Measurements from ENCODE around the gene PLK1. TPM values are rescaled to one million over a fixed set of nuclear protein-coding genes. Genes with fewer than 3 reads are reported as not detected.

The PLK1 gene
- total RNA-seq, 1 experiment from 2014 or later, result 59.3 TPM

DNA sequence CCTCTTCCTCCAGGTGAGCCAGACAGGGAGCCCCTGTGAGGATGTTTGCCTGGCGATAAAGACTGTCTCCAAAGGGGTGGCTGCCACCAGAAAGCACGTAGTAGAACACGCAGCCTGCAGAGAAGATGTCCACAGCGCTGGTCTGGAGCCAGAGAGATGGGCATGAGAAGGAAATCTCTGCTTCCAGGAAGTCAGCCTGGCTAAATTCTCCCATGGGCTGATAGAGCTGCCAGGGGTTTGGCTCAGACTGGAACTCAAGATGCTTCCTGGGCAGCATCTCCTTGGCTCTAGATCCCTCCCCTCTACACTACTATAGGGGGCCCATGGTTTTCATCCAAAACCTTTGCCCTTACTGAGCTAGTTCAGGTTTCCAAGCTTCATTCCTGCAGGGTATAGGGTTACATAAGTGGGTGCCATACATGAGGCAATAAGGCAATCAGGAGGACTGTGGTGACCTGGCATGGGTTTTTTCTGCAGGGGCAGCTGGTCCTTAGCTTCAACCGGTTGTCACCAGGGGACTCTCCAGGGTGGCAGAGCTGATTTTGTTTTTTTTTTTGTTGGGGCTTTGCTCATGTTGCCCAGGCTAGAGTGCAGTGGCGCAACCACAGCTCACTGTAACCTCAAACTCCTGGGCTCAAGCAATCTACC, 13.6 kb downstream of the PLK1 start:
- Histone ChIP-seq H3K4me1 (no peaks in the 10 kb centered on the region), H3K36me3 (peaks cover 28% of the 10 kb centered on the region), H3K27ac (no peak overlapping the region), H3K27me3 (no peaks in the 10 kb centered on the region), H3K4me3 (no peak overlapping the region), H3K9me3 (replicated peaks) (no peaks in the 10 kb centered on the region)
- no peak for DNase-seq

DNA sequence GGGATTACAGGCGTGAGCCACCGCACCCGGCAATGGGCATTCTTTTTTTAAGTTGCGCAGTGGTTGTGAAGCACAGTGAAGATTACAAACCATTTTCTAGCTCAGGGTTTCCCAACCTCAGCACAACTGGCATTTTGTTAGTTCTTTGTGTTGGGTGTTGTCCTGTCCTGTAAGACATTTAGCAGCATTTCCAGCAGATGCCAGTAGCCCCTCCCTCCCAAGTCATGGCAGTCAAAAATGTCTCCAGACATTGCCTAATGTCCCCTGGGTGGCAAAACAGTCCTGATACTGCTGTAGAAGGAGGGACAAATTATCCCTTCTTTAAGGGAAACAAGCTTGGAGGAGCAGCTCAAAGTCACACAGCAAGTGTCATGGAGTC, 15.6 kb downstream of the PLK1 start:
- H3K4me1 ChIP-seq, result no peaks in the 10 kb centered on the region
- DNase-seq, result no peak
- H3K4me3 ChIP-seq, result no peak overlapping the region
- H3K9me3 ChIP-seq (replicated peaks), result no peaks in the 10 kb centered on the region
- no peaks in the 10 kb centered on the region for H3K27me3 ChIP-seq
- no peak overlapping the region for H3K27ac ChIP-seq
- H3K36me3 ChIP-seq, result peaks cover 13% of the 10 kb centered on the region

DNA sequence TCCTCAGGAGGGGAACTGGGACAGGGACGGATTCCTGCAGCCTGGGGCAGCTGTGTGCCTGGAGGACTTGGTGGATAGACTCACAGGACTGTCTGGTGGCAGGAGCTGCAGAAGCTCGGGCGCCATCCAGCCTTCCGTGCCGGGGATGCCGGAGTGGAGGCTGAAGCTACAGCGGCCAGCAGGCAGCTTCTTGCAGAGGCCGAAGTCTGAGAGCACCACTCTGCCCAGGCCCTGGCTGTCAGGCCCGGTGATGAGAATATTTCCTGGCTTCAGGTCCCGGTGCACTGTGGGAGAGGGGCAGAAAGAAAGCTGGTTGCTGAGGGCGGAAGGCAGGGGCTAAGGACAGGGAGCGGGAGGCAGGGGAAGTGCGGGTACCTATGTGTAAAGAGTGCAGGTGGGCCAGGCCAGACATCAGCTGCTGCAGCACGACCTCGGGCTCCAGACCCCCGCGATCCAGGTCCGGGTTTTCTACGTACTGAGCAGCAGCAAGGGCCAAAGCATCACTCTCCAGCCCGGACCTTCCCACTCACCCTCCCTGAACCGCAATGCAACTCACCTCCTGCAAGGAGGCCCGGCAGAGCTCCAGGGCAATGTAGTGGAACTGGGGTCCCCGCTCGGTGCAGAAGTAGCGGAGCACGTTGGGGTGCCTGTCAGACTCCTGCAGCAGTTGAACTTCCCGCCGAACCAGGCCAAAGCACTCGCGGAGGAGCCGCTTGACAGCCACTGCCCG, 16.1 kb downstream of the PLK1 start:
- H3K4me1 ChIP-seq, result no peaks in the 10 kb centered on the region
- peaks cover 8% of the 10 kb centered on the region for H3K36me3 ChIP-seq
- no peaks in the 10 kb centered on the region for H3K9me3 ChIP-seq (replicated peaks)
- no peak overlapping the region for H3K27ac ChIP-seq
- no peak for DNase-seq
- H3K27me3 ChIP-seq, result no peaks in the 10 kb centered on the region
- H3K4me3 ChIP-seq, result no peak overlapping the region

DNA sequence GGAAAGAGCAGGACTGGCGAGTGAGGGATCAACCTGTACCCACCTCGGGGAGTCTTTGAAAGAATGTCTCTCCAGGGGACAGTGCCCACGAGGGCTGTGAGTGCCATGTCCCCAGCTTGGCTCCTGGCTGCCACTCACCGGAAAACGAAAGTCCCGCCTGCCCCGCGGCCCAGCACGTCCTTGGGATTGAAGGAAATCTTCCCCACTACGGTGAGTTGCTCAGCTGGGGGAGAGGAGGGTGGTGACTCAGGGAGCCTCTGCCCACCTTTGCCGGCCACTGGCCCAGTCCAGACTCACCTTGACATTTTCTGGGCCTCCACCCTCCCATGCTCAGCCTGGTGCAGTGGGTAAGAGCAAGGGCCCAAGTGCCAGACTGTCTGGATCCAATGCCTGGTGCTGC, 17.1 kb downstream of the PLK1 start:
- H3K27ac ChIP-seq, result no peak overlapping the region
- no peaks in the 10 kb centered on the region for H3K9me3 ChIP-seq (replicated peaks)
- no peaks in the 10 kb centered on the region for H3K4me1 ChIP-seq
- H3K27me3 ChIP-seq, result no peaks in the 10 kb centered on the region
- no peak for DNase-seq
- H3K4me3 ChIP-seq, result no peak overlapping the region
- H3K36me3 ChIP-seq, result no peaks in the 10 kb centered on the region; the same call in 1 of the 2 replicates

DNA sequence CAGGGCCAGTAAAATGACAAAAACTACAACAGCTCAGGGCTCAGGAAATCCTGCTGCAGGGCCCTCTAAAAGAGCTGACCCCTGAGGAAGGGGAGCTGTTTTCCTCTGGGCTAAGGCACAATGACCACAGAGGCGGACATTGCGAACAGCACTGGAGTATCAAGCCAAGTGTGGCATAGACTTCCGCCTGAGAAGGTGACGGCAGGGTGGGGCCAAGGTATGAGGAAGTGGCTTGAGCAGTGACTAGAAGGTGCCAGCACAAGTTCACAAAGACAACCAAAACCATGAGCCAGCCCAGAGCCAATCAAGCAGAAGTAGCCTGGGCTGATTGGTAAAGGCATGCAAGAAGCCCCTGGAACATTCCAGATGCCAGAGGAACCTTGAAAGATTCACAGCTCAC, 20.4 kb downstream of the PLK1 start:
- Histone ChIP-seq H3K36me3 (no peaks in the 10 kb centered on the region), H3K4me1 (no peaks in the 10 kb centered on the region), H3K27ac (no peak overlapping the region), H3K9me3 (replicated peaks) (no peaks in the 10 kb centered on the region), H3K4me3 (no peak overlapping the region), H3K27me3 (no peaks in the 10 kb centered on the region)
- DNase-seq, result no peak

DNA sequence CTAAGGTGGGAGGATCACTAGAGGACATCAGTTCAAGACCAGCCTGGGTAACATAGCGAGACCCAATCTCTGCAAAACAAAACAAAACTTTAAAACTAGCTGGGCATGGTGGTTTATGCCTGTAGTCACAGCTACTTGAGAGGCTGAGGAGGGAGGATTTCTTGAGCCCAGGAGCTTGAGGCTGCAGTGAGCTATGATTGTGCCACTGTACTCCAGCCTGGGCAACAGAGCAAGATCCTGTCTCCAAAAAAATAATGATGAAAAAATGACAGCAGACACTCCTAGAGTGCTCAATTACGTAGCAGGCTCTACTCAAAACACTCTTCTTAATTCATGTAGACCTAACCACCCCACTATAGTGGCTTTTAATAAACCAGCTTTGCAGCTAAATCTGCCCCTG, 21.4 kb downstream of the PLK1 start:
- no peak for DNase-seq

DNA sequence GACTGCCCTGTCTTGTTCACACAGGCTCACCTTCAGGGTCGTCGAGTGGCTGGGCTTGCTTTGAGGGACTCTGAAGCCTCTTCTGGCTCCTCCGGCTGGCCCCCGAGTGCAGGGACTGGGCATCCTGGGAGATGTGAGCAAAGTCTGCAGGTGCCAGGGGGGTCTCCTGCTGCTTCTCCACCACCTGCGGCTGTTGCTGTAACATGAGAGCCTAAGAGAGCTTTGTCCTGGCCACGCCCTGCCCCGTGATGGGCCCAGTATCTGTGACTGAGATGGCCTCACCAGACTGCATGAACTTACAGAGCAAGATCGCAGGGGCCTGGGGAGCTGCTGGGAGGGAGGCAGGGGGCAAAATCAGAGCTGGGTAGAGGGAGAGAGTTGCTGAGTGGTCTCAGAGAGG, 21.8 kb downstream of the PLK1 start:
- Histone ChIP-seq H3K27me3 (no peaks in the 10 kb centered on the region), H3K9me3 (replicated peaks) (no peaks in the 10 kb centered on the region)
- DNase-seq, result no peak

More for the DNA sequence above, 21.4 kb downstream of the PLK1 start:
- Histone ChIP-seq H3K9me3 (replicated peaks) (no peaks in the 10 kb centered on the region), H3K27me3 (no peaks in the 10 kb centered on the region), H3K36me3 (no peaks in the 10 kb centered on the region), H3K4me1 (no peaks in the 10 kb centered on the region), H3K27ac (no peak overlapping the region), H3K4me3 (no peak overlapping the region)

DNA sequence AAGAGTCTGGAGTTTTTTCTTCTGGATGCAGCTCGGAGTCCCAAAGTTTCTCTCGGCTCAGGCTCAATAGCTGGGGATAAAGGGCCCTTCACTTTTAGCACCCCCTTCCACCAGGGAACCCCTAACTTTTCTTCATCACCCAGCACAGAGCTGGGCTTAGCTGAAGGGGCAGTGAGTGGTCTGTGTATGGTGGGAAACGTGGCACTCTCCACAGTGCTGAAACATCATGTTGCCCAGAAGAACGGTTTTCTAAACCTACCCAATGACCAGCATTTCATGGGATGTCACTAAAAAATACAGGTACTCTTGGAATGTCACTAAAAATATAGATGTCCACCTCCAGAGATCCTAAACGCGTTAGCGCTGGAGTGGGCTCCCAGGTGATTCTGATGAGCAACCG, 22.4 kb downstream of the PLK1 start:
- Histone ChIP-seq H3K4me1 (no peaks in the 10 kb centered on the region), H3K36me3 (no peaks in the 10 kb centered on the region), H3K27me3 (no peaks in the 10 kb centered on the region), H3K9me3 (replicated peaks) (no peaks in the 10 kb centered on the region), H3K27ac (no peak overlapping the region), H3K4me3 (no peak overlapping the region)
- DNase-seq, result no peak

More for the DNA sequence above, 21.8 kb downstream of the PLK1 start:
- H3K36me3 ChIP-seq, result no peaks in the 10 kb centered on the region
- H3K4me1 ChIP-seq, result no peaks in the 10 kb centered on the region
- H3K4me3 ChIP-seq, result no peak overlapping the region
- H3K27ac ChIP-seq, result no peak overlapping the region

DNA sequence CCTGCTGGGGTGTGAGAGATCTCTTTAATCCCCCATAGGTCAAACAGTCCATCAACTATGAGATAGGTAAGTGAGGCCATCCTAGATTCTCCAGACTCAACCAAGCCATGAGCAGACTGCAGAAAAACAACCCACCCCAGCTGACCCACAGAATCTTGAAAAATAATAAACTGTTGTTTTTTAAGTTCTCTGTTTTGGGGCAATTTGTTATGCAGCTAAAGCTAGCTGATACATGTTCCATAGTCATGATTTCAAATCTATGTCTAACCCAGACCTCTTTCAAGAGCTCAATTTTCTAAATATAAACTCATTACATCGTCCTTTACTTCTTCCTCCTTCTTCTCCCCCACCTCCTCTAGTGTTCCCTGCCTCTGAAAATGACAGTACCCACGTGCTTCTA, 24.3 kb downstream of the PLK1 start:
- Histone ChIP-seq H3K4me1 (no peaks in the 10 kb centered on the region), H3K36me3 (no peaks in the 10 kb centered on the region), H3K27ac (no peak overlapping the region), H3K4me3 (no peak overlapping the region), H3K27me3 (no peaks in the 10 kb centered on the region), H3K9me3 (replicated peaks) (no peaks in the 10 kb centered on the region)
- no peak for DNase-seq

DNA sequence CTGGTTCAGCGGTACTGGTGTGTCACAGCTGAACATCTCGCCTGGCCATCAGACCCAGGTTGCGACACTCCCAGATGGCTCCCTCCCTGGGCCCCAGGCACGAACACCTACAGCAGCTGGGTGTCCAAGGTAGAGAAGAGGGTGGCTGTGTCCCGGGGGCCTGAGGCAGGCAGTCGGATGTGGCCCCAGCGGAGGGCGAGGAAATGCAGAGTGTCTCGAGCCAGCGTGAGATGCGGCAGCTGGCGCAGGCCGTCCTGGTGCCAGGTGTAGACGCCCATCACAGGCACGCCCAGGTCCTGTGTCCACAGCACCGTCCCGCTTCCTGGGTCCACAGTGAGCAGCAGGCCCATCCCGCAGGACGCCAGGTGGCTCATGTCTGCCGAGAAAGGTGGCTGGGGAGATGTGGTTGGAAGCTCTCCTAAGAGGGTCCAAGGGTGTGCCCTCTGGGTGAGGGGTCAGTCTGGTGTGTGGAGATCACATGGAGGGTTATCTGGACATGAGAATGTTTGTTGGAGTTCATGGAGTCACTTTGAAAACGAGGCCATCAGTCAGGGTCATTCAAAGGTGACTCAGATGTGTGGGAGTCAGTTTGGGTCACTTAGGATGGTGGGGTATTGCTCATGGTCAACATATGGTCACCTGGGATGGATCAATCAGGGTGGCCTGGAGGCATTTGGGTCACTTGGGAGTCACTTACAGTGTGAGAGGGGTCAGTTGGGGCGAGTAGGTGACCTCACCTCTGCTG, 26.3 kb downstream of the PLK1 start:
- Histone ChIP-seq H3K4me1 (no peaks in the 10 kb centered on the region), H3K27ac (no peak overlapping the region), H3K36me3 (no peaks in the 10 kb centered on the region), H3K4me3 (no peak overlapping the region), H3K27me3 (no peaks in the 10 kb centered on the region), H3K9me3 (replicated peaks) (0 out of 2 replicates have a peak, but pooled peaks cover 2% of the 10 kb centered on the region)
- no peak for DNase-seq

DNA sequence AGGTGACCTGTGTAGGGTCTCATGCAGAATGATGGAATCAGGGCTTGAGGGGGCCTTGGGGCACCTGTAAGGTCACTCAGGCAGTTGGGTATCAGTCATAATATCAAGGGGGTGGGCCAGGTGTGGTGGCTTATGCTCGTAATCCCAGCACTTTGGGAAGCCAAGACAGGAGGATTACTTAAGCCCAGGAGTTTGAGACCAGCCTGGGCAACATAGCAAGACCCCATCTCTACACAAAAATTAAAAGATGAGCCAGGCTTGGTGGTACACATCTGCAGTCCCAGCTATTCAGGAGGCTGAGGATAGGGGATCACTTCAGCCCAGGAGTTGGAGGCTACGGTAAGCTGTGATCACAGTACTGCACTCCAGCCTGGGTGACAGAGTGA, 26.8 kb downstream of the PLK1 start:
- H3K27me3 ChIP-seq, result no peaks in the 10 kb centered on the region
- no peaks in the 10 kb centered on the region for H3K36me3 ChIP-seq
- H3K4me3 ChIP-seq, result no peak overlapping the region
- H3K27ac ChIP-seq, result no peak overlapping the region
- H3K9me3 ChIP-seq (replicated peaks), result 0 out of 2 replicates have a peak, but pooled peaks cover 2% of the 10 kb centered on the region
- DNase-seq, result no peak
- H3K4me1 ChIP-seq, result no peaks in the 10 kb centered on the region

DNA sequence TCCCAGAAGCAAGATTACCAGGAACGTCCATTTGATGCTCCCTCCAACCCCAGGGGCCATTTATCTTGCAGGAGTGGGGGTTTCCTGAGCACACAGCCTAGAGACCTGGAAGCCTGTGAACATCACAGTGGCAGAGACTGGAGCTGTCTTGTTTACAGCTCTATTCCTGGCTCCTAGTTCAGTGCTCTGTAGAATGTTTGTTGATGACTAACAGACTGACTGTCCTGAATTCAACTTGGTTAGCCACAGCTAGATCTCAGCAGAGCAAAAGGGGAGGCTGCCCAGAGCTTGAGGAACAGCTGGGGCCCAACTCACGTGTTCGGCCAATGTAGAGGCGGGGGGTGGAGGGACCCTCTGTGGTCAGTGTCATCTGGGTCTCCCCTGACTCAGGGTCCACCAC, 27.8 kb downstream of the PLK1 start:
- Histone ChIP-seq H3K4me1 (no peaks in the 10 kb centered on the region), H3K4me3 (no peak overlapping the region), H3K27ac (no peak overlapping the region), H3K27me3 (no peaks in the 10 kb centered on the region), H3K9me3 (replicated peaks) (0 out of 2 replicates have a peak, but pooled peaks cover 2% of the 10 kb centered on the region), H3K36me3 (no peaks in the 10 kb centered on the region)
- DNase-seq, result no peak

DNA sequence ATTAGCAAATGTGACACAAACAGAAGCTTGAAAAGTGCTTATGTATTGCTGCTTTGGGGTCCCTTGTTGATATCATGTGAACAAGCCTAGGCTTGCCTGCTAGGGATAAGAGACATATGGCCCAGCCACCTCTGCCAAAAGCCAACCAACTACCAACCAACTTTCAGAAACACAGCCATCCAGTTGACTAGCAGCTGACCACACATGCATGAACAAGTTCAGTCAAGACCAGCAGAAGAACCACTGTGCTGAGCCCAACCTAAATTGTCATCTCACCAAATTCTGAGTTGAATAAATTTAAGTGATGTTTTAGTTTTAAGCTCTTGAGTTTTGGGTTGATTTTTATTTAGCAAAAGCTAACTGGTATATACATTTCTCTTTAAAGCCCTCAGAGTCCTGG, 30.8 kb downstream of the PLK1 start:
- H3K36me3 ChIP-seq, result no peaks in the 10 kb centered on the region
- no peak overlapping the region for H3K4me3 ChIP-seq
- H3K9me3 ChIP-seq (replicated peaks), result 0 out of 2 replicates have a peak, but pooled peaks cover 2% of the 10 kb centered on the region
- no peak for DNase-seq
- H3K27me3 ChIP-seq, result no peaks in the 10 kb centered on the region
- no peak overlapping the region for H3K27ac ChIP-seq
- H3K4me1 ChIP-seq, result no peaks in the 10 kb centered on the region

DNA sequence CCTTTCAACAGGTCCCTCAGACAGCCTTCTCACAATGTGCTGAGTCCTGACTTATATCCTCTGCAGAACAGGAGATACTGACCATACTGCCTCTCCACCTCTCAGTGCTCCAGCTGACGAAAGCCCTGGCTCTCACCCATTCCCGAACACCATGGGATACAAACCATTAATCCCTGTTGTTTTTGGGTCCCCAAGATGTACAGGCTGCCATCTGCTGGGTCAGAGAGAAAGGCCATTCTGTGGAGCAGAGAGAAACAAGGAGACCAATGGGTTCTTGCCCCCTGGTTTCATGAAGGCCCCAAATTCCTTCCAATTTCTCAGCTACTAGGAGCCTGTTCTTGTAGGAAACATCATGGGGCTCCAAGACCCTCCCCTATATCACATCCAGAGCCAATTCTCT, 31.3 kb downstream of the PLK1 start:
- no peak for DNase-seq
- no peak overlapping the region for H3K4me3 ChIP-seq
- no peaks in the 10 kb centered on the region for H3K36me3 ChIP-seq
- H3K9me3 ChIP-seq (replicated peaks), result 0 out of 2 replicates have a peak, but pooled peaks cover 2% of the 10 kb centered on the region
- no peaks in the 10 kb centered on the region for H3K27me3 ChIP-seq
- H3K27ac ChIP-seq, result no peak overlapping the region
- H3K4me1 ChIP-seq, result no peaks in the 10 kb centered on the region

DNA sequence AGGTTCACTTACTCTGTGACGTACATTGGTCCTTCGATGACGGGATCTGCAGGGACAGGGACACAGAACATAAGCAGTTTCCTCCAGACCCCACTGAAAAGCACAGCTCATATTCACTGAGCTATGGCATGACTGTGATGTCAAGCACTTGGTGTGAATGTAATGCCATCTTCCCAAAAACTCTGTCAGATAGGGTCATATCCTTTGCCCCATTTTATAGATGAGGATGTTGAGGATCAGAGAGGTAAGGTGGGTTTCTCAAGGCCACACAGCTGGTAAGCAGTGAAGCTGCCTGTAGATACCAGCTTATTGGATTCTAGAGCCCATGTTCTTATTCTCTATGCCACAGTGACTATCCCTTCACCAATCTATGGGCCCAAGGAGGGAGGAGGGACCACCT, 31.8 kb downstream of the PLK1 start:
- Histone ChIP-seq H3K4me1 (no peaks in the 10 kb centered on the region), H3K27ac (no peak overlapping the region), H3K9me3 (replicated peaks) (0 out of 2 replicates have a peak, but pooled peaks cover 2% of the 10 kb centered on the region), H3K36me3 (no peaks in the 10 kb centered on the region), H3K4me3 (no peak overlapping the region), H3K27me3 (no peaks in the 10 kb centered on the region)
- no peak for DNase-seq
